GM19397 (cell line): ENCODE data around the gene TRIM38.
"Not testable (repeated sequence)": the region's sequence is repeated elsewhere in the genome, so short reads cannot be mapped to it uniquely, and the experiment has no call there.

Experiments
- ATAC-seq: cut with Tn5 transposase; IDR thresholded peaks from one replicate; pipeline ENCODE4 v1.9.1; 2021; ENCODE audit warnings: mild to moderate bottlenecking, moderate library complexity; ENCODE audit not compliant: unreplicated experiment

Gene TRIM38

GRCh38 chr6:25968769-25969168, 6.2 kb downstream of the TRIM38 start:
- no peak for ATAC-seq

- no peak for ATAC-seq
Measured at GRCh38 chr6:25971187-25971821, 8.7 kb downstream of the TRIM38 start.

DNA sequence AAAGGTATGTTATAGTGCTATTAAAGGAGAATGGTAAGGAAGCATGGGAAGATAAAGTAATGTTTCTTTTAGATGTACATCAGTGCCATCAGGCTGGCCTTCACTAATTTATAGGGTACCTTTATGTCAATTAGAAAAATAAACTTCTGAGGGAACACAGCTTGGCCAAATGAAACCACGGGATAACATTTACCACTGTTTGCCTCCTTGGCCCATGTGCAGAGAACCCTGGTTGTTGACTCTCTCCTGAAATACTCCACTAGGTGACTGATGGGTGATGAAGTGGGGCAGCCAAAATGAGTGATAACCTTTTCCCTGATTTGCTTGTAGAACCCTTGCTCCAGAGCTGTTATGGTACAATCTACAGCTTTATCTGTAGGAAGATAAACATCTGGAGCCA, 9.5 kb downstream of the TRIM38 start:
- ATAC-seq = no peak

DNA sequence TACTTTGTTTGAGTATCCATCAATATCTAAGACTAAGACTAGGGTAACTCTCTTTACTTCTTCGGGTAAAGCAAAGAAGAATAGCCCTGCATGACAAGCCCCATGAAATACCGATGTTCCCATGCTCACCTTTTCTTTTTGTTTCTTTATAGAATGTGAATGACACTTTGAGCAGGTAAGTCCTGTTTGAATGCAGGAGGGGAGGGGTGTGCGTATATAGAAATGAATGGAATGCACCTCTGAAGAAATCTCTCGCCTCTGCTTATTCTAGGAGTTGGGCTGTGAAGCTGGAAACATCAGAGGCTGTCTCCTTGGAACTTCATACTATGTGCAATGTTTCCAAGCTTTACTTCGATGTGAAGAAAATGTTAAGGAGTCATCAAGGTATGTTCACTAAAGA, 10.3 kb downstream of the TRIM38 start:
- no peak for ATAC-seq

GRCh38 chr6:25973923-25974555, 11.4 kb downstream of the TRIM38 start:
- ATAC-seq = no peak

DNA sequence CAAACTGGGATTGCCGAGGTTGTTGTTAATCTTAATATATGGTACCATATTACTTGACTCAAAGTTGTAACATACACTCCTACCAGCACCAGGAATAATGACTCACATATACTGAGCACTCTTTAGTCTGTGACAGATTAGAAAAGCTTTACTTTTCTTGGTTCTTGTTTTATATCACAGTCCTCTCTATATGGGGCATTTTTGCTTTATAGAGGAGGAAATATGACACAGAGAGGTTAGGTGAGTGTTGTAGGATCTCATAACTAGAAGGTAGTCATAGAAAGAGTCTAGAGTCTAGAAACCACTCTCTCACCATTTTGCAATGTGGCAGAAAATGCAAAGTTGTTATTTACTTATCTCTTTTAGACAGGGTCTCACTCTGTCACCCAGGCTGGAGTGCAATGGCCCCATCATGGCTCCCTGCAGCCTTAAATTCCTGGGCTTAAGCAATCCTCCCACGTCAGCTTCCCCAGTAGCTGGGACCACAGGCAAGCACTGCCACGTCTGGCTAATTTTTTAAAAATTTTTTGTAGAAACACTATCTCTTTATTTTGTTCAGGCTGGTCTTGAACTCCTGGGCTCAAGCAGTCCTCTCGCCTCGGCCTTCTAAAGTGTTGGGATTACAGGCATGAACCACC, 13.4 kb downstream of the TRIM38 start:
- no peak for ATAC-seq

DNA sequence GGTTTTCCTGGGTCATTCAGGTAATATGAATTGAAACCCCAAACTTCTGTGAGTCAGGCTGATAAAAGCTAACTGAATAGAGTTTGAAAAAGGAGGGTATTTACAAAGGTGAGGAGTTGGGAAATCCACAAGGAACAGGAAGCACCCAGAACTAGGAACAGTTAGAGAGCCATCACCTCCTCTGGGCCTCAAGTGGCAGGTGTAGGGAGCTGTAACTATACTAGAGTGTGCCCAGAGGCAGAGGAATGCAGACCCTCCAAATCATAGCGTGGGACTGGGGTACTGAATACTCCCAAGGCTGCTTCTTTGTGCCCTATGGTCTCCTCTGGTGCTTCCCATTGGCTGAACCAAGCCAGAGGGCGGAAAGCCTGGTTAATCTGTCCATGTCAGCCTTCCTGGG, 18.3 kb downstream of the TRIM38 start:
- ATAC-seq = no peak

DNA sequence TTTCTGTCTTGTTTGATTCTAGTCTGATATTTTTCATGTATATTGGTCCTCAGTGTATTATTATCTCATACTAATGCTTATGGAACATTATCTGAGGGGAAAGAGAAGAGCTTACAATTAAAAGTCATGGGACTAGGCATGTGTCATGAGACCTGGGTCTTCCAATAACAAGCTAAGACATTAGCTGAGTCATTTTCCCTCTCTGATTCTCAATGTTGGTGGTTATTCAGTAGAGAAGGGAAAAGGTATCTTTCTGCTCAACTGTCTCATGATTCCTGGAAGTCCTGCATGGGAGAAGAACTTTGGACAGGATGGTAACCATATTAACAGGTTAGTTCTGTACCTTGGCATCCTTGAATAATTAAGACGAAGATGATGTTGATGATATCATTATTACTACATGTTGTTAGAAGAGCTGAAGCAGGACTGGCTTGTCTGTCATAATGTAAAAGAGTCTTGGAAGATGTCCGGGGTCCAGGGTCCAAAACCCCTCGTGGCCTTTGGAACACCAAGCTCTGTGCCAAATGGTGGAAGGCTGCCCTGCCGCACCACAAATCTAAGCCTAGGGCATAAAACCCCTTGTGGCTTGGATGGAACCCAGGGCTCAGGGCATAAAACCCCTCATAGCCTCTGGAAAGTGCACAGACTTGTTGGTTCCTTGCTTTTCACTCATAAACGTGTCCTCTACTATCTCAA, 19.1 kb downstream of the TRIM38 start:
- no peak for ATAC-seq

- no peak for ATAC-seq
Measured at GRCh38 chr6:25984265-25984664, 21.7 kb downstream of the TRIM38 start.

DNA sequence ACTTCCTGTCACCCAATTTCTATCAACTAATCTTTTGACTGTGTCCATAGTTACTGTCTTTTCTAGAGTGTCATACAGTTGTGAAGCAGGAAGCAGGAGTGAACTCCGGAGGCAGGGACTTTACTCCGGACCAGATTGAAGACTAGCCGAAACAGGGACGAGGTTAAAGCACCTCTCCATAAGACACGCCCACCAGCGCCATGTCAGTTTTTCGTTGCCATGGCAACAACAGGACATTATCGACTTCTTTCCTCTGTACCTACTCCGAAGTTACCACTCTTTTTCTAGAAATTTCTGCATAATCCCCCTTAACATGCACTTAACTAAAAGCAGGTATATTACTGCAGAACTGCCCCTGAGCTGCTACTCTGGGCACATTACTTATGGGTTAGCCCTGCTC, 25.2 kb downstream of the TRIM38 start:
- ATAC-seq = no peak

DNA sequence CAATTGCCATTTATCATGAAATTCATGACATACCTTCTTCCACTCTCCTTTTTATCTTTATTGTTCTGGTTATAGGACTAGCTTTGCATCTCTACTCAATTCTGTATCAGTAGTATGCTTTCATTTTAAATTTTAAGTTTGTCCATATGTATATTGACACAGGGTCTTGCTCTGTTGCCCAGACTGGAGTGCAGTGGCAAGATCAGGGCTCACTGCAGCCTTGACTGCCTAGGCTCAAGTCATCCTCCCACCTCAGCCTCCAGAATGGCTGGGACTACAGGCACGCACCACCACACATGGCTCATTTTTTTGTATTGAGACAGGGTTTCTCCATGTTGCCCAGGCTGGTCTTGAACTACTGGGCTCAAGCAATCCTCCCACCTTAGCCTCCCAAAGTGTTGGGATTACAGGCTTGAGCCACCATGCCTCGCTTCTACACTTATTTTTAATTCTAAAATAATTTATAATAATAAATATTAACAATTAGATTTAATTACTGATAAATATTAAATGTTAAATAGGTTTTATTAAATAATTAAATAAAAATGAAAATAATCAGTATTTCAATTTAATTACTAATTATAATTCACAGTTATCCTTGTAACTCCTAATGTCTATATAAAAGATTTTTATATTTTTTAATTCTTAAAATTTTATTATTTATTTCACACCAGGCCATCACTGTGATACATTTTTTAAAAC, 27.7 kb downstream of the TRIM38 start:
- ATAC-seq = no peak

GRCh38 chr6:25991785-25992412, 29.3 kb downstream of the TRIM38 start:
- ATAC-seq = peak; percentile 54

DNA sequence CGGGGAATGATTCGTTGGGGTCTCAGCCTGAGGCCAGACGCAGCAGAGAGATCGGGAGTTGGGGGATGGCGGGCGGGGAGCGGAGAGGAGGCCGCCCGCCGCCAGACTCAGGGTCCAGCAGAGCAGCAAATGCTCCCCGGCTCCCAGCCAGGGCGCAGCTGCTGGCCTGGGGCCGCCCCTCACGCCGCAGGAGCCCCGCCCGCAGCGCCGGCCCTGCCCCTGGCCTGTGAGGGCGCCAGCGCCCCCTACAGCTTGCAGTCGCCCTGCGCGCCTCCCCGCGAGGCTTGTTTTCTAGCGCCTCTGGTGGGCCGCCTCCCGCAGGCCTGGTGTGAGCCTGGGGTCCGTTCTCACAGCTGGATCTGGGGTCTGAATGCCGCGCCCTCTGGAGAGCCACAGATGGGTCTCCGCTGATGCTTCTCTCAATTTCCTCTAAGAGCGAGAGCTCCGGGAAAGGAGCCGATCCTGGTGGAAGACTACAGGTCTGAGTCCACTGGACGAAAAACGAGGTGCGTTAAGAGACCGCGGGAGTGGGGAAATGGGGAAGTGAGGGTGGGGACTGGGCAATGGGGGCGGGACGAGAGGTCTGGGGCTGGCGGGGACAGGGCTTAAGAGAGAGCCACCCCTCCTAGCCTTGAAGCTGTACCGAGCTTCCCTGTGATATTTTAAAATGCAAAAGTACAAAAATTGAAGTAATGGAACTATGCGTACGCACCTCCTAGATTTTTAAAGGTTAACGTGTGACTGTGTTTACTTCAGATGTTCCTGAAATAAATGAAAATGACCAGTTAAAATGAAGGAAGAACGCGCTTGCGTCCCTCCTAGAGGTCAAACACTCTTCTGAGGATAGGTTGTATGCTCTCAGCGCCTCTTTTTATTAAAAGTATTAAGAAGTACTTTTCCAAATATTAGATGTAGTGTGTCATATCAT, 30.1 kb downstream of the TRIM38 start:
- ATAC-seq = peak; percentile 87

GRCh38 chr6:25993341-25993684, 30.7 kb downstream of the TRIM38 start:
- not testable (repeated sequence) for ATAC-seq

GRCh38 chr6:25995507-25995906, 32.9 kb downstream of the TRIM38 start:
- ATAC-seq = no peak

GRCh38 chr6:25997921-25998320, 35.3 kb downstream of the TRIM38 start:
- no peak for ATAC-seq

GRCh38 chr6:25998379-25998778, 35.8 kb downstream of the TRIM38 start:
- ATAC-seq = no peak

DNA sequence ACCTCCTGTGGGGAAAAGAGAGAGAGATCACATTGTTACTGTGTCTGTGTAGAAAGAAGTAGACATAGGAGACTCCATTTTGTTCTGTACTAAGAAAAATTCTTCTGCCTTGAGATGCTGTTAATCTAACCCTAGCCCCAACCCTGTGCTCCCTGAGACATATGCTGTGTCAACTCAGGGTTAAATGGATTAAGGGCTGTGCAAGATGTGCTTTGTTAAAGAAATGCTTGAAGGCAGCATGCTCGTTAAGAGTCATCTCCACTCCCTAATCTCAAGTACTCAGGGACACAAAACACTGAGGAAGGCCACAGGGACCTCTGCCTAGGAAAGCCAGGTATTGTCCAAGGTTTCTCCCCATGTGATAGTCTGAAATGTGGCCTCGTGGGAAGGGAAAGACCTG, 36.6 kb downstream of the TRIM38 start:
- not testable (repeated sequence) for ATAC-seq

DNA sequence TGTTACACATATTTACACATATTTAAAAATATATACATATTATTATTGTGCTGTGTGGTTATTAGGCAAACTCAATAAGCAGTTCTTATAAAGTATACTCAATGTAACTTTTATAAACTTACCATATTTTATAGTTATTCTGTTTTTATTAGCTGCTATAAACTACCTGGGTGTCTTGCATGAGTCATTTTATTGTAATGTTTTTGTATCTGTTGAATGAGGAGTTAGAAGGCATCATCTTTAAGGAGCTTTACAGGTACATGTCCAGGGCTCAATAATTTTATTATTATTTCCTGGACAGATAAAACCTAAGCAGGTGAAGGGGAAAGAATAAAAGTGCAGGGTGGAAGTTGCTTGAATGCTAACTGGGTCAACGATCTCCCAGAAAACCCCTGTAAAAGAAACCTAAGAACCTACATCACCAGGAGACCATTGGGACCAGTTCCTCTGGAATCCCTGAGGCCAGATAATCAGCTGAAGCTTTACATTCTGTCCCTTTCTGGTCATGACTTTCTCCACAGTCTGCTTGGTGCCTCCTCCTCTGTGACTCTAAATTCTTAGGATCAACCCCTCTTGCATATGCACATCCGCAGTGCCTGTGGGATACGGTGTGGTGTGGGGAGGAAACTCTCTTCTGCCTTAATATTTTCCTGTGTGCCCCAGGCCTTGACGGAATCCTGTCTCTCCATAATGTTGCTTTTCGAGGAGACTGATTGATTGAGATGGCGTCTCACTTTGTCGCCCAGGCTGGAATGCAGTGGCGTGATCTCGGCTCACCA, 38.0 kb downstream of the TRIM38 start:
- ATAC-seq = no peak
